Testis (tissue), 5 donors: ENCODE measurements around the gene CHST13. TPM values are rescaled to one million over a fixed set of nuclear protein-coding genes. Genes with fewer than 3 reads are reported as not detected.

Experiments used
- DNase-seq: peaks from one replicate; pipeline ENCODE4 v3.0.0-alpha.2; 2019
- H3K27ac ChIP-seq, 2 donors: fragments of 200-600 bp; sonication (generic); one replicate each; pipeline ENCODE4 v1.5.1; 2019
- H3K27me3 ChIP-seq: fragments of 200-600 bp; sonication (generic); one replicate; pipeline ENCODE4 v1.5.1; 2019
- H3K36me3 ChIP-seq: fragments of 200-600 bp; sonication (generic); one replicate; pipeline ENCODE4 v1.5.1; 2017; ENCODE audit warnings: low read depth; ENCODE audit errors: missing control alignments
- H3K4me1 ChIP-seq: fragments of 200-600 bp; sonication (generic); one replicate; pipeline ENCODE4 v1.5.1; 2019
- H3K4me3 ChIP-seq, 2 donors: fragments of 200-600 bp; sonication (generic); one replicate each; pipeline ENCODE4 v1.5.1; 2017 to 2019
- H3K9me3 ChIP-seq: fragments of 200-600 bp; sonication (generic); one replicate; pipeline ENCODE4 v1.5.1; 2017
- POLR2A ChIP-seq: fragments of 450-650 bp; IDR thresholded peaks from one replicate; pipeline ENCODE4 v1.6.1; 2017; ENCODE audit warnings: antibody characterized with exemption, mild to moderate bottlenecking, moderate library complexity
- WGBS, 2 donors: methylation state at CpG; one replicate each; pipeline ENCODE4 v1.1.5; 2018; 5-methylcytosine and 5-hydroxymethylcytosine counted together
- intact Hi-C: fragments of 100-400 bp; cut with DNase I; formaldehyde crosslinking; loops from one replicate; pipeline ENCODE4 v1.15.1; 2023; ENCODE audit warnings: low total_unique reads
- long read RNA-seq, 2 donors: transcript quantifications; one replicate each; lab custom pipeline, GENCODE V29; 2026
- polyA plus RNA-seq: library from polyadenylated mRNA; stranded (reverse); fragments of 350-450 nt; fragmentation: Illumina TruSeq; extraction: RNeasy Lipid Tissue Mini Kit (QIAGEN cat#74804); gene quantifications from one replicate; pipeline ENCODE4 v1.2.3, GENCODE V29; 2014; ENCODE audit warnings: low read depth, low replicate concordance; ENCODE audit not compliant: insufficient read depth
- total RNA-seq, 2 donors: library from RNA; depleted of rRNA; stranded (reverse); fragments of >200 nt; gene quantifications; one replicate each; pipeline ENCODE4 v1.2.3, GENCODE V29; 2016
- TF ChIP-seq, protein P1 (sequence below), 3 experiments: fragments of 450-650 bp in 2 of 3; fragments of 200-600 bp in 1 of 3; sonication (generic) in 1 of 3; IDR thresholded peaks; one replicate each; pipeline ENCODE4 v1.5.1; 2016 to 2019; ENCODE audit warnings: antibody characterized with exemption in 3 of 3, mild to moderate bottlenecking in 2 of 3, moderate library complexity in 1 of 3

Gene CHST13, protein sequence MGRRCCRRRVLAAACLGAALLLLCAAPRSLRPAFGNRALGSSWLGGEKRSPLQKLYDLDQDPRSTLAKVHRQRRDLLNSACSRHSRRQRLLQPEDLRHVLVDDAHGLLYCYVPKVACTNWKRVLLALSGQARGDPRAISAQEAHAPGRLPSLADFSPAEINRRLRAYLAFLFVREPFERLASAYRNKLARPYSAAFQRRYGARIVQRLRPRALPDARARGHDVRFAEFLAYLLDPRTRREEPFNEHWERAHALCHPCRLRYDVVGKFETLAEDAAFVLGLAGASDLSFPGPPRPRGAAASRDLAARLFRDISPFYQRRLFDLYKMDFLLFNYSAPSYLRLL
- total RNA-seq = 10 to 100 TPM; 13.3 to 21.7 TPM
- polyA plus RNA-seq = 21.4 TPM
- long read RNA-seq, donor 1, partial matches to known transcripts = 0 of 3 reads
- long read RNA-seq, donor 1, other reads (novel, unspliced or antisense) = 0 of 3 reads
- long read RNA-seq, donor 2 = 0 reads

DNA sequence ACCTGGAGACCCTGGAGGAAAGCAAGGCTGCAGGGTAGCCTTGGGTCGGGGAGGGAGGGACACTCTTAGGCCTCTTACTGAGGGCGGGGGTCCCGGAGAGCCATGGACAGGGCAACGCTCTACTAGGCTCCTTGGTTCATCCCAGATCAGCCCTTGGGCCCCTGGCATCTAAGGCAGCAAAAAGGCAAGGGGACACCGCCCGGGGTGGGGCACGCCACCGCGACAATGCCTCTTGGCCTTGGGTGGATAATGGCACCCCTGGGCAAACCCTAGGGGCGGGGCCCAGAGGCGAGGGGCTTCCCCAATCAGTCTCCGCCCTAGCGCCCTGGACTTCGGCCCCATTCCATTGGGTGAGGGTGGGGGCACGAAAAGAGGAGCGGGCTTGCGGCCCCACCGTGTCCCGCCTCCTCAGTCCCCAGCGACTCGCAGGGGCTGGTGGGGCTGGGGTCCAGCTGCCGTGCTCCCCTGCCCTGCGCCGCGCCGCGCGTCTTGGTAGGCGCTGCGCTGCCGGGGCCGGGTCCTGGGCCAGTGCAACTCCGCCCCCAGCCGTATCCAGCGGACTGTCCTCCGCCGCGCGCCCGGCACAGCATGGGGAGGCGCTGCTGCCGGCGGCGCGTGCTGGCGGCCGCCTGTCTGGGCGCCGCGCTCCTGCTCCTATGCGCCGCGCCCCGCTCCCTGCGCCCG lies at the start of gene CHST13:
CHST13 (plus strand) TSS at position 411 of the 684 bp plus-strand sequence; CDS start at position 589, 178 bp downstream.
- TF ChIP-seq, protein P1, sequence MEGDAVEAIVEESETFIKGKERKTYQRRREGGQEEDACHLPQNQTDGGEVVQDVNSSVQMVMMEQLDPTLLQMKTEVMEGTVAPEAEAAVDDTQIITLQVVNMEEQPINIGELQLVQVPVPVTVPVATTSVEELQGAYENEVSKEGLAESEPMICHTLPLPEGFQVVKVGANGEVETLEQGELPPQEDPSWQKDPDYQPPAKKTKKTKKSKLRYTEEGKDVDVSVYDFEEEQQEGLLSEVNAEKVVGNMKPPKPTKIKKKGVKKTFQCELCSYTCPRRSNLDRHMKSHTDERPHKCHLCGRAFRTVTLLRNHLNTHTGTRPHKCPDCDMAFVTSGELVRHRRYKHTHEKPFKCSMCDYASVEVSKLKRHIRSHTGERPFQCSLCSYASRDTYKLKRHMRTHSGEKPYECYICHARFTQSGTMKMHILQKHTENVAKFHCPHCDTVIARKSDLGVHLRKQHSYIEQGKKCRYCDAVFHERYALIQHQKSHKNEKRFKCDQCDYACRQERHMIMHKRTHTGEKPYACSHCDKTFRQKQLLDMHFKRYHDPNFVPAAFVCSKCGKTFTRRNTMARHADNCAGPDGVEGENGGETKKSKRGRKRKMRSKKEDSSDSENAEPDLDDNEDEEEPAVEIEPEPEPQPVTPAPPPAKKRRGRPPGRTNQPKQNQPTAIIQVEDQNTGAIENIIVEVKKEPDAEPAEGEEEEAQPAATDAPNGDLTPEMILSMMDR (IDR thresholded peaks at IDR 0.05) = no peak
- TF ChIP-seq POLR2A = no peak
- WGBS, 2 donors = 4 to 16% methylated on average over 5 to 56 of the region's 56 CpGs
- Histone ChIP-seq H3K27me3 (no peaks in the 10 kb centered on the region), H3K4me1 (peaks cover 8% of the 10 kb centered on the region), H3K36me3 (no peaks in the 10 kb centered on the region), H3K9me3 (no peaks in the 10 kb centered on the region), H3K27ac (no peak within 1 kb of the TSS), H3K4me3 (peak within 1 kb of the TSS; percentile 39 to 55)
- DNase-seq = peak; percentile 60
- intact Hi-C loops = no loop called here

DNA sequence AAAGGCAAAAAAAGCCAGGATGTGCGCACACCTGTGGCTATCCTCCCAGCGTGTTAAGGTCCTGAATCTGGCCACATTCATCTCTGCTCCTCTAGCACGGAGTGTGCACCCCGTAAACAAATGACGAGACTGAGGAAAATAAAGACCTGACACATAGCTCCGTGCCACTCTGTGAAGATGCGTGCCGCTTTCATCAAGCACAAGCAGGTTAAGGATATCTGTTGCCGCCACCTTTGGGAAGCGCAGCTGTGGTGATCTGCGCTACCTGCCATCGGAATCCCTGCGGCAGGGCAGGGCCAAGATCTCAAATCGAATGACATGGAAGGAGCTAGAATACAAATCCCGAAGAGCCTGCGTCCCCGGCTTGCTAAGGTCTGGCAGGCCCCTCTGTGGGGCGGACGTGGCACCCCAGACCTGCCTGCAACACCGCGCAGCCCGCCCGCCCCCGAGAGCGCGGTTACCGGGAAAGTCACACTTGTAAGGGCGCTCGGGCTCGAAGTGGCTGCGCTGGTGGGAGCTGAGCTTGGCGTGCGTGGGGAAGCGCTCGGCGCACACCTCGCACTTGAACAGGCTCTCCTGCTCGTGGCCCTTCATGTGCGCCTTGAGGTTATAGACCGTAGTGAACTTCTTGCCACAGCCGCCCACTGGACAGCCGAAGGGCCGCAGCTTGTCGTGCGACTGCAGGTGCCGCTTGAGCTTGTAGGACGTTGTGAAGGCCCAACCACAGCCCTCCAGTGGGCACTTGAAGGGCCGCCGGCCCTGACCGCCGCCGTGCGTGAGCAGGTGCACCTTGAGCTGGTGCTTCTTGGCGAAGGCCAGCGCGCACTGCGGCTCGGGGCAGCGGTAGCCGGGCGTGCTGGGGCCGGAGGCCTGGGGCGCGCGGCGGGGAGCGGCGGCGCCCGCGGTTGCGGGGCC lies 49.2 kb upstream of the CHST13 start:
- H3K9me3 ChIP-seq = no peaks in the 10 kb centered on the region
- no peaks in the 10 kb centered on the region for H3K27me3 ChIP-seq
- WGBS, 2 donors = 5 to 9% methylated on average over 31 to 44 of the region's 72 CpGs
- peak overlapping the region; percentile 68 to 88 for H3K4me3 ChIP-seq
- no peaks in the 10 kb centered on the region for H3K36me3 ChIP-seq
- TF ChIP-seq POLR2A = no peak
- TF ChIP-seq, protein P1 (IDR thresholded peaks at IDR 0.05) = no peak
- intact Hi-C loops = no loop called here
- H3K4me1 ChIP-seq = peaks cover 27% of the 10 kb centered on the region
- peak; percentile 49 for DNase-seq
- peak overlapping the region; percentile 36 to 95 for H3K27ac ChIP-seq

DNA sequence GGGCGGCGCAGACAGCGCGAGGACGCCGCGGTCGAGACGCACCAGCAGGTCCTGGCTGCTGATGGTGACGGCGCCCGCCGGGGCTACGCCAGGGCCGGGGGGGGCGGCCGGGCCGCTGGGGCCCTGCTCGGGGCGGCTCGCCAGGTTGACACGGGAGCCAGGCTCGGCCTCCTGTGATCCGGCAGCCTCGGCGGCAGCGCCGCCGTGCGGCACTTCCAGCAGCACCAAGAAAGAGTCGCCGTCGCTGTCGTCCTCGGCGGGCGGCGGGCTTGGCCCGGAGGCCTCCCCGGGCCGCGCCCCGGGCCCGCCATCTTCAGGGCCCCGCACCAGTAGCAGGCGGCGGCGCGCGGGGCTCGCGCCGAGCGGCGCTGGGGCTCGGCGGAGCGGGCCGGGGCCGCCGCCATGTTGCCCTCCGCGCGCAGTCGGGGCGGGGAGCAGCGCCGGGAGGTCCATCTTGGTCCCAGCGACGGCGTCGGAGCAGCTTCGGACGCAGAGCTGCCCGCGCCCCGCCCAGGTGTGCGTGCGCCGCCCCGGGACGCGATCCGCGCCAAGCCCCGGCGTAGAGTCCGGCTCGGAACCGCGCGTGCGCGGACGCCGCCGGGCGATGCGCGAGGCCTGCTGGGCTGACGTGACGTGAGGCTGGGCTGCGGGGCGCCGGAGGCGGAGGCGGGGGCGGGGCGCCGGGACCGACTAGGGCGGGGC lies 48.4 kb upstream of the CHST13 start, which contains the start of gene ZXDC:
ZXDC (minus strand) TSS at position 479 of the 702 bp plus-strand sequence; CDS start at position 453, 26 bp downstream.
- WGBS, 2 donors = 2% methylated on average over 34 of the region's 112 CpGs; no CpG with 5 or more reads in 1 of the 2 donors
- no peaks in the 10 kb centered on the region for H3K9me3 ChIP-seq
- intact Hi-C loops = no loop called here
- H3K4me1 ChIP-seq = peaks cover 27% of the 10 kb centered on the region
- no peaks in the 10 kb centered on the region for H3K27me3 ChIP-seq
- H3K27ac ChIP-seq = peak within 1 kb of the TSS; percentile 89 to 95
- peak; percentile 36 for TF ChIP-seq POLR2A
- TF ChIP-seq, protein P1 (IDR thresholded peaks at IDR 0.05) = no peak
- H3K4me3 ChIP-seq = peak within 1 kb of the TSS; percentile 68 to 88
- DNase-seq = peak; percentile 94
- H3K36me3 ChIP-seq = no peaks in the 10 kb centered on the region
